Measurements from ENCODE around the gene UBL4A.
"Not testable (repeated sequence)": the region's sequence is repeated elsewhere in the genome, so short reads cannot be mapped to it uniquely, and the experiment has no call there.

Gene UBL4A

DNA sequence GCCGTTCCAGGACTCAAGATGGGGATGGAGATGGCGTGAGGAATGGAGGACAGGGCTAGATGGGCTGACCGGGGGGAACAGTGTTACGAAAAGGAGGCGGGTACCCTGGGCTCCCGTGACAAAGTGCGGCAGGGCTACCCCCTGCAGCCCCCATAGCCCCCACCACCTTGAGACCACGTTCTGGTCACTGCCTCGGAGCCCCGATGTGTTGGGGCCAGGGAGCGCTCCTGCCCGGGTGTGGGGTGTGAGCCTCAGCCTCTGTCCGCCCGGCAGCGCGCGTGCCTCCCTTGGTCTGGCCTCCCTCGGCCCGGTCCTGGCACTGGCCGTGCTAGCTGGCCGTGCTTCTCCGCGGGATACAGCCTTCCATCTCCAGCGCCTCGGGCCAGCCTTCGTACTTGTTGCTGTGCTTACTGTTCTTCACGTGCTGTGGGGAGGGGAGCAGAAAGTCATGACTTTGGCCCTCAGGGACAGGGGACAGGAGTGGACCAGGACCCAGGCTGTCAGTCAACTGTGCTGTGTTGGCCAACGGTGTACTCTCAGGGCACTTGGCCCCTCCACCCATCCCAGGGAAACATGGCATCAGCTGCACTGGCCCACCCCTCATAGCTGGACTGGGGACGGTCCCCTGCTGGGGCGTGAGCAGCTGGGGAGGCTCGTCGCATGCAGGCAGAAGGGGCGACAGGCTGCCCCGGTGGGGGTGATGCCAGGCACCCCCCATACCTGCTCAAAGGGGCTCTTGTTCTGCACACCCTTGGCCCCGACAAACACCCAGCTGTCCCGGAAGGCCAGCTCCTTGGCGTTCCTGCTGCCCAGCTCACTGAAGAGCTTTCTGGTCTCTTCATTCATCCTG lies 20.3 kb upstream of the UBL4A start:
- DNase-seq = no peak
- H3K4me1 ChIP-seq = no peaks in the 10 kb centered on the region
- no peaks in the 10 kb centered on the region for H3K36me3 ChIP-seq
- no peaks in the 10 kb centered on the region for H3K9me3 ChIP-seq
- no peak overlapping the region for H3K4me3 ChIP-seq (ENCODE audit: low read depth, low read length)
- TF ChIP-seq, protein P1, sequence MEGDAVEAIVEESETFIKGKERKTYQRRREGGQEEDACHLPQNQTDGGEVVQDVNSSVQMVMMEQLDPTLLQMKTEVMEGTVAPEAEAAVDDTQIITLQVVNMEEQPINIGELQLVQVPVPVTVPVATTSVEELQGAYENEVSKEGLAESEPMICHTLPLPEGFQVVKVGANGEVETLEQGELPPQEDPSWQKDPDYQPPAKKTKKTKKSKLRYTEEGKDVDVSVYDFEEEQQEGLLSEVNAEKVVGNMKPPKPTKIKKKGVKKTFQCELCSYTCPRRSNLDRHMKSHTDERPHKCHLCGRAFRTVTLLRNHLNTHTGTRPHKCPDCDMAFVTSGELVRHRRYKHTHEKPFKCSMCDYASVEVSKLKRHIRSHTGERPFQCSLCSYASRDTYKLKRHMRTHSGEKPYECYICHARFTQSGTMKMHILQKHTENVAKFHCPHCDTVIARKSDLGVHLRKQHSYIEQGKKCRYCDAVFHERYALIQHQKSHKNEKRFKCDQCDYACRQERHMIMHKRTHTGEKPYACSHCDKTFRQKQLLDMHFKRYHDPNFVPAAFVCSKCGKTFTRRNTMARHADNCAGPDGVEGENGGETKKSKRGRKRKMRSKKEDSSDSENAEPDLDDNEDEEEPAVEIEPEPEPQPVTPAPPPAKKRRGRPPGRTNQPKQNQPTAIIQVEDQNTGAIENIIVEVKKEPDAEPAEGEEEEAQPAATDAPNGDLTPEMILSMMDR (IDR thresholded peaks at IDR 0.05; ENCODE audit: low read depth, low read length) = no peak
- H3K27me3 ChIP-seq = no peaks in the 10 kb centered on the region

DNA sequence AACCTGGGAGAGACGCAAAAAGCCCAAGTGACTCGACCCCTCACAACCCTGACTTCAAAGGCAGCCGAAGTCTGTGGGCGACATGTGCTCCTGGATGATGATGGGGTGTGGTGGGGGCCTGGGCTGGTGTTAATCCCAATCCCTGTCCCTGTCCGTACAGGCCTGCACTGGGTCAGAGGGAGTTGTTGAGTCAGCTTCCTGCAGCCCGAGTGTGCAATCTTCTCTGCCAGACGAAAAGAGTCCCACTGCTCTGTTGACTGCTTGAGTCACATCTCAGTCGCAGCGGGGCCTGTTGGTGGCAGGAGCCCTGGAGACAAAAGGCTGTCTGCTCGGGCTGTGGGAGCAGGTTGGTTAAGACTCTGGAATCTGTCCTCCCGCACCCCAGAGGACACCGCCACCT lies 19.3 kb upstream of the UBL4A start:
- H3K9me3 ChIP-seq = no peaks in the 10 kb centered on the region
- DNase-seq = no peak
- no peaks in the 10 kb centered on the region for H3K27me3 ChIP-seq
- H3K4me3 ChIP-seq (ENCODE audit: low read depth, low read length) = no peak overlapping the region
- no peaks in the 10 kb centered on the region for H3K4me1 ChIP-seq
- no peaks in the 10 kb centered on the region for H3K36me3 ChIP-seq
- TF ChIP-seq, protein P1 (IDR thresholded peaks at IDR 0.05; ENCODE audit: low read depth, low read length) = no peak

GRCh38 chrX:154502989-154503388 lies 16.6 kb upstream of the UBL4A start:
- Histone ChIP-seq H3K4me3 (ENCODE audit: low read depth, low read length) (no peak overlapping the region), H3K4me1 (no peaks in the 10 kb centered on the region), H3K9me3 (no peaks in the 10 kb centered on the region), H3K36me3 (no peaks in the 10 kb centered on the region), H3K27me3 (no peaks in the 10 kb centered on the region)
- no peak for DNase-seq
- TF ChIP-seq, protein P1 (IDR thresholded peaks at IDR 0.05; ENCODE audit: low read depth, low read length) = no peak

GRCh38 chrX:154502098-154502497 lies 15.7 kb upstream of the UBL4A start:
- no peaks in the 10 kb centered on the region for H3K27me3 ChIP-seq
- no peak for DNase-seq
- H3K4me1 ChIP-seq = no peaks in the 10 kb centered on the region
- TF ChIP-seq, protein P1 (IDR thresholded peaks at IDR 0.05; ENCODE audit: low read depth, low read length) = no peak
- H3K4me3 ChIP-seq (ENCODE audit: low read depth, low read length) = no peak overlapping the region
- no peaks in the 10 kb centered on the region for H3K36me3 ChIP-seq
- no peaks in the 10 kb centered on the region for H3K9me3 ChIP-seq

DNA sequence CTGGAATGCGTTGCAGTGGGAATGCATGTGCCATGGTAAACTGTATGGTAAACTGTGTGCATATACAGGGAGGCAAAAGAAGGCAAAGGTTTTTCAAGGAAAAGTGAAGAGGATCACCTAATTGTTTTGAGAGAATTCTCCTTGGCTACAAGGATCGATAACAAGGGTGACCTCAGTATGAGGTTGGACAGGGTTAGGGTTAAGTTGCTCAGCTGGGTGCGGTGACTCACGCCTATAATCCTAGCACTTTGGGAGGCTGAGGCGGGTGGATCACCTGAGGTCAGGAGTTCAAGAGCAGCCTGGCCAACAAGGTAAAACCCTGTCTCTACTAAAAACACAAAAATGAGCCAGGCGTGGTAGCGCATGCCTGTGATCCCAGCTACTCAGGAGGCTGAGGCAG lies 15.0 kb upstream of the UBL4A start:
- H3K27me3 ChIP-seq; H3K4me1 ChIP-seq; DNase-seq; H3K4me3 ChIP-seq (ENCODE audit: low read depth, low read length); H3K9me3 ChIP-seq; H3K36me3 ChIP-seq: not testable (repeated sequence)

GRCh38 chrX:154496591-154497137 lies 10.2 kb upstream of the UBL4A start:
- H3K4me1 ChIP-seq; H3K27me3 ChIP-seq; H3K36me3 ChIP-seq; DNase-seq; H3K4me3 ChIP-seq (ENCODE audit: low read depth, low read length); H3K9me3 ChIP-seq: not testable (repeated sequence)

GRCh38 chrX:154495472-154495922 lies 9.1 kb upstream of the UBL4A start:
- H3K4me3 ChIP-seq (ENCODE audit: low read depth, low read length) = no peak overlapping the region
- TF ChIP-seq, protein P1 (IDR thresholded peaks at IDR 0.05; ENCODE audit: low read depth, low read length) = no peak
- no peaks in the 10 kb centered on the region for H3K27me3 ChIP-seq
- no peaks in the 10 kb centered on the region for H3K36me3 ChIP-seq
- no peaks in the 10 kb centered on the region for H3K4me1 ChIP-seq
- H3K9me3 ChIP-seq = no peaks in the 10 kb centered on the region
- DNase-seq = no peak

Measured in BE2C (cell line).